Activated CD4-positive, alpha-beta T cell treated with anti-CD3 and anti-CD28 coated beads, Interleukin-2, Interleukin-4, amounts not matched to agents 100 ng/mL and 50 ng/mL, durations not matched to agents 16 hours and 8 hours (primary cell): ENCODE measurements around the gene DTNBP1.

ENCODE experiments used
- DNase-seq: peaks from one replicate; pipeline ENCODE4 v3.0.0-alpha.2; 2020; ENCODE audit warnings: low spot score

Gene DTNBP1

GRCh38 chr6:15479761-15480160 lies 183.1 kb downstream of the DTNBP1 start:
- DNase-seq, result no peak

DNA sequence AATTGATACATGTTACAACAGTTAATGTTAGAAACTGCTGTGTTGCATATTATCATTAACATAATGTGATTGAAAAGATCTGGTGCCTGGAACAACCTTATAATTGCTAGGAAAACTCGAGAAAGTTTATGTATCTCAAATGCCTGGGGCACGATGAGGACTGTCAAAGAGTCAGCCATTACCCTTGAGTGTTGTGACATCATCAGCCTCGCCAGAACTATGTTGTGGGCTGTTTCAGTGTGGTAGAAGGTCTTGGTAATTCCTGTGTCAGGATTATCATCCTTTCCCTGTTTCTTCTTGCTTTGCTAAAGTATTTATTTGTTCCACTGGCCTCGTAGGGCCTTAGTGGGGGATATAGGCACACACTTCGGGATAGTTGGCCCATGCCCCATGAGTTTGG lies 185.1 kb downstream of the DTNBP1 start:
- DNase-seq, result no peak

GRCh38 chr6:15476631-15477380 lies 186.0 kb downstream of the DTNBP1 start:
- no peak for DNase-seq

DNA sequence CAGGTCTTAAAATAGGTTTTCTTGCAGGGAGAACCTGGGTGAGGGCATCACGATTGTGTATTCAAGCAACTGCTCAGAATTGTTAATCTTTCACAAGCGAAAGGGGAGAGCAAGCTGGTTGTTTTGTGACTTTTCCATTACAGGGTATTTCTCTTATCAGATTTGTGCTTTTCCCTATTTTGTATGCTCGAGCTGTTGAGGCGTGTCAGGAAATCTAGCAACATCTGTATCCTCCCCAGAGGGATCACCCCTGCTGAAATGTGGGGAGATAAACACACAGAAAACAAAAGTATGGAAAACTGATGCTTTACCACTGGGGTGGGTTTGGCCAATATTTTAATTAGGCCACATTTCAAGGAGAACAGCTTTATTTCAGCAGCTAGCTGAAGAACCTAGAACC lies 187.0 kb downstream of the DTNBP1 start:
- no peak for DNase-seq

DNA sequence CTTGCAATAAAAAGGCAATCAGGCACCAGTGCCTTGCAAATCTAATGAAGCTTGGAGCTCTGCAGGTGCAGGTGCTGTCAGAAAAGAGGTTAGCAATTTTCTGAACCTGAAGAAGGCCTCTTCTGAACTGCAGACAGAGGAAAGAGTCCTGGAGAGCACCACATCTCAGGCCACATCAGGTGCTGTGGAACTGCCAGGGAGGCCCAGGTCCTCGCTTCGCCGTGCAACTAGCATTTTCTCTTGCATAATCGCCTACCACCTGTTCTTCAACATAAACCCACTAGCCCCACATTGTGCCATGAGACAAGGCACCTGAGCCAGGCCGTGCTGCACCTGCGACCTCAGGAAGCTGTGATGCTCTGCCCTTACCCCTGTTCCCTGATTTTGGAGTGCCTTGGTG lies 187.6 kb downstream of the DTNBP1 start:
- DNase-seq, result no peak

- DNase-seq, result no peak
Measured at GRCh38 chr6:15474196-15474595, 188.6 kb downstream of the DTNBP1 start.

DNA sequence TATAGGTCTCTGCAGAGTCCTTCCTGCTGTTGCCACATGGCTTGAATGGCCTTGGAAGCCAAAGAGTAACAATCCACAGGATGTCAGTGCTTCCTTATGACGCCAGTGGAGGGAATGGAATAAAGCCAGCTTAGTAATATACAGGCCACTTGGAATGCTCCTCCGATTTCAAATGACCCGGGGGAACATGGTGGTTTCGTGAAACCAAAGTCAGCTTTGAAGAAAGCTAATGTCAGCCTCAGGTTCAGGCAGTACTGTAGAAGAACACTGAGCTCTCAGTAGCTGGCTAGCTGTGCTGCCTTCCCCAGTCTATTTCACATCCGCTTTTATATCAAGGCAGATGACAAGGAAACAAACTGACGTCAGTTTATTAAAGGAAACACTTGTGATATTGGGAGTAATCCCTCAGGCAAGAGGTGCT lies 189.1 kb downstream of the DTNBP1 start:
- no peak for DNase-seq

- DNase-seq, result no peak
Measured at GRCh38 chr6:15473174-15473573, 189.7 kb downstream of the DTNBP1 start.
